ENCODE results near the gene SNAPC5.

GRCh38 chr15:66477011-66477410 lies 20.6 kb downstream of the SNAPC5 start:
- no peak for TF ChIP-seq POLR2A (IDR thresholded peaks at IDR 0.05; ENCODE audit: extremely low read depth, insufficient read length)
- TF ChIP-seq CTCF (IDR thresholded peaks at IDR 0.05; ENCODE audit: low read depth, low read length): no peak

Data from NB4 (cell line).